ENCODE data around the gene DLGAP3. TPM values are rescaled to one million over a fixed set of nuclear protein-coding genes. Genes with fewer than 3 reads are reported as not detected.

Gene DLGAP3
- polyA plus RNA-seq, 4 donors, result 2.0 to 3.0 (median 2.4) TPM

DNA sequence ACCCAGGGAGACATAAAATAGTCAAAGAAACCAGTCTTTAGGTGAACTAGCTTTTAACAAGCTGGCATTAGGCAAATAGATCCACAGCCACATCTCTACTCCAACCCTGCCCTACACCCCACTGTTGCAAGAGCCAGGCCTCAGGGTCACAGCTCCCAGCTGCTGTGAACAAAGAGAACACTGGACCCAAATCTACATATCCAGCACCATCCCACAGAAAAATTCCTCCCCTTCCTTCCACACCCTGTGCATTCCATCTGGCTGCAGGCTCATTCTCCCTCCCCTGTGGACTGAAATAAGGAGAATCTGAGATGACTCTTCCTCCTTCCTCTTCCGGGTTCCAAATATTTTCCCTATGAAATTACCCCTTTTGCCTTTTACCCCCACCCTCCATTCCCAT, 23.2 kb downstream of the DLGAP3 start:
- no peak for DNase-seq (ENCODE audit: low read depth in 4 of 4, low spot score in 3 of 4)

DNA sequence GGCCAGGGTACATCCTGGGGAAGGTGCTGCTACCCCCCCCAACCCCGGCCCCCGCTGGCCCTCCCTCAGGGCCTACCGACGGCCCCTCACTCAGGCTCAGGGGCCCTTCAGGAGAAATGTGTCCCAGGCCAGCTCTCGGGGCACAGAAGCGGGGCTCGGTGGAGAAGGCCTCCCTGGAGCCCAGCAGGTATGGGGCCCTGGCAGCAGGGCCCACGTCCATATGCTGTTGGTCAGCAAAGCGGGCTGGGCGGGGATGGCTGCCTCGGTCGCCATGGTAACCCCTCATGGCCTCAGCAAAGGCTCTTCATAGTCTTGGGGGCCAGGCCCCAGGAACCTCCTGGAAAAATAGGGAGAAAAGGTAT, 24.4 kb downstream of the DLGAP3 start:
- DNase-seq (ENCODE audit: low read depth in 4 of 4, low spot score in 3 of 4), result no peak

DNA sequence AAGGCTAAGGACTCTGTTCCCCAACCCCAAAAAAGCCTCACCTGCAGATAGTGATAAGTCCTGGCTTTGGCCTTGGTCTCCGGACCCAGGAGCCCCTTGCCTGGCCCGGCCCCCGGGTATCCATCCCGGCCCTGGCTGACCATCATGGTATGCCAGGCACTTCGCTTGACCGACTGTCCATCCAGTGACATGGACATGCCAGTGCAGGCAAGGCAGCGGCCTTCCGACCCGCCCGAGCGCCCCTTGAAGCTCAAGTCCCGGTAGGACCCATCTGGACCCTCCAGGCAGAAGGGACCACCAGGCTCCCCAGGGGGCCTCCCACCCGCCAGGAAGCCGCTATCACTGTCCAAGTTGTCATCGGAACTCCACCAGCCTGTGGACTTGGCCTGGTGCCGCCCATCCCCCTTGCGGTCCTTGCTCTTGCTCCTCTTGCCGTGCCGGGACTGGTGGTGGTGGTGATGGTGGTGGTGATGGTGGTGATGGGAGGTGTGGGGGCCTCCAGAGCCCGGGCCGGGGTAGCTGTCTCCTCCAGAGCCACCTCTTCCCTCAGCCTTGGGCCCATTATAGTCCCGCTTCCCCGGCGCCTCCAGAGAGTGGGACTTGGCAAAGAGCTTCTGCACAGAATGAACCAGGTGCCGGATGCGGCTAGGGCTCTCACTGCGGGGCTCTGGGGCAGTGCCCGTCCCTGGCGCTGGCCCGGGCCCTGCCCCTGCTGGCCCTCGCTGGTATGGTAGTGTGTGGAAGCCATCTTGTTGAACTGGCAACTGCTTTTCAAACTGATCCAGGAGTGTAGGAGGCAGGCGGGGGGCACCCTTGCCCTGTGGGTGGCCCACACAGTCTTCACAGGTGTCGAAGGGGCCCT, 25.0 kb downstream of the DLGAP3 start:
- no peak for DNase-seq (ENCODE audit: low read depth in 4 of 4, low spot score in 3 of 4)

DNA sequence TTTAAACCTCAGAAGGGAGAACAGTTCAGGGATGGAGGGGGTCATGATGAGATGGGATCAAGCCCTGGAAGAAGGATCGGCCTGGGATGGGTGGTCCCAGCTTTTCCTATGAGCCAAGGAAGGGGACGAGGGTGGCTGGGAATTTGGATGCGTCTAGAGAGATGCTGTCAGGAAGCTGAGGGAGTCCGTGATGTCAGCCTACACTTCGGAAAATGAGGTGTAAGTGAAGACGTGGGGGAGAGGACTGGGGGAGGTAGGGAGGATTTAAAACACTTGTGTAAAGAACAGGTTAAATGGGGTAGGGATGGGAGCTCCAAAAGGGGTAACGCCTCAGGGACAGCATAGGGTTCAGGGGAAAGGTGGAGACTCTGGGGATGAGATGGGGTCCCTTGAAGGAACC, 27.5 kb downstream of the DLGAP3 start:
- DNase-seq (ENCODE audit: low read depth in 4 of 4, low spot score in 3 of 4), result no peak

DNA sequence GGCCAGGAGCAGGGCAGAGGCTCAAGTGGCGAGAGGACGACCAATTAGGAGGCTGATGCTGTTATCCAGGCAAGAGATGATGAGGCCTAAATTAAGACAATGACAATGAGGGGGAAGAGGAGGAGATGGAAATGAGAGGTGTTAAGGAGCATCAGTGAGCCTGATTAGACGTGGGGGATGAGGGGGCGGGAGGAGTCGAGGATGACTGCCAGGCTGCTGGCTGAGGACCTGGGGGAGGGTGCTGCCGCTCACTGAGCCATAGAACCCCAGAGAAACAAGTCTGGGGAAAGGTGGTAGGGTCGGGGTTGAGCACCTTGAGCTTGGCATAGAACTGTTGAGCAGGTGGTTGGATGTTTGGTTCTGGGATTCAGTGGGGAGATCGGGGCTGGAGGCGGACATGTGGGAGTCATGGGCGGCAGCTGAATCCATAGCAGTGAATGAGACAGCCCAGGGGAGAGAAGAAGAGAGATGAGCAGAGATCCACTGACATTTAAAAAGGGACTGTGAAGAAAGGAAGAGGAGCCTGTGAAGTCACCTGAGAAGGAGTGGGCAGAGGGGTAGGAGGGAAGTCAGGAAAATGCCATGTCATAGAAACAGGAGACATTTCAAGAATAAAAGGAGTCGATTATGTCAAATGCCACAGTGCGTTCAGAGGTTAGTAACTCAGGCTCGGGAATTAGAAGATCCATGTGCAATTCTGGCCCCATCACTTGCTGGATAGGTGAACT, 28.5 kb downstream of the DLGAP3 start:
- DNase-seq (ENCODE audit: low read depth in 4 of 4, low spot score in 3 of 4), result no peak

DNA sequence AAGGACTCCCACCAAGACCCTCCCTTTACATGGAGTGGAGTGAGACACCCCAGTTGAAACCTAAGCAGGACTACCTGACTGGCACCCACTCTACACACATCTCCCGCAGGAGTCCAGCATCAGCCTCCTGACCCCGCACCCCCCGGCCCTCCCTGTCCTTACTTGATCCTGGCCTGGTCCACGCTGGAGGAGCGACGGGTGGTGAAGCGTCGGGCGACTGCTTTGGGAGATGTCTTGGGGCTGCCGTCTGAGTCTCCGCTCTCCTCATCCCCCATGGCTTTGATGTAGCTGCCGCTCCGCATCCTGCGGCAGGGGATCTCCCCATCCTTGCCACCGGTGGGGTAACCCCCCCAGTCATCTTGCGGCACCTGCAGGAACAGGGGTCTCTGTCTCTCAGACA, 29.5 kb downstream of the DLGAP3 start:
- no peak for DNase-seq (ENCODE audit: low read depth in 4 of 4, low spot score in 3 of 4)

DNA sequence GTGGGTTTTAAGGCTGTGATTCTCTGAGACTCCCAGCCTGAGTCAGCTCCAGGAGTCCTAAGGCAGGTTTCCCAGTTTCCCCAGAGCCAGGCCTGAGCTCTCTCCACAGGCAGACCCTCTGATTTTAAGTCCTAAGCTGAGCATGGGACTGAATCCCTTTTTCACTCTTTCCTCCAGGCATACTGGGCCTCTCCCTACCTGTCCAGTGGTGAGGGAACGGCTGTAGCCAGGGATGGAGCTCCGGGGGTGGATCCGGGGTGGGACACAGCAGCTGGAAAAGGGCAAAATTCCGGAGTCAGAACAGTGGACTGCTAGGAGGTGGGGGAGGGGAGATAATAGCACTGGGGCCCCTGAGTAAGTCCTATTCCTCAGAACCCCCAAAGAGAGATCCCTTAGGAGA, 30.0 kb downstream of the DLGAP3 start:
- no peak for DNase-seq (ENCODE audit: low read depth in 4 of 4, low spot score in 3 of 4)

DNA sequence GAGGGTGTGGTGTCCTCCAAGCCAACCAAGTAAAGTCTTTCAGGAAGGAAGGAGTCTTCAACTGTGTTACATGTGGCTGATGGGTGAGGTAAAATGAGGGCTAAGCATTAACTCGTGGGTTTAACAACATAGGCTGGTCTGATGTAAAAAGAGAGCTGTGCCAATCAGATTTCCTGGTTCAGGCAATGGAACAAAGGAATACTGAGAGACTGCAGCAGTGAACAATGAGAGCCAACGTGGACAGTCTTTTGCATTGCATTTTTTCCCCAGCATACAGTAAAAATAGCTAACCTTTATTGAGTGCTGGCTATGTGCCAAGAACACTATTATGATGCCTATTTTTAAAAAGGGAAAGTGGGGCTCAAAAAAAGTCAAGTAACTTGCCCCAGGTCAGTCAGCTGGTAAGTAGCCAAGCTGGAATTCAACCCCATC, 31.1 kb downstream of the DLGAP3 start:
- DNase-seq (ENCODE audit: low read depth in 4 of 4, low spot score in 3 of 4), result no peak

DNA sequence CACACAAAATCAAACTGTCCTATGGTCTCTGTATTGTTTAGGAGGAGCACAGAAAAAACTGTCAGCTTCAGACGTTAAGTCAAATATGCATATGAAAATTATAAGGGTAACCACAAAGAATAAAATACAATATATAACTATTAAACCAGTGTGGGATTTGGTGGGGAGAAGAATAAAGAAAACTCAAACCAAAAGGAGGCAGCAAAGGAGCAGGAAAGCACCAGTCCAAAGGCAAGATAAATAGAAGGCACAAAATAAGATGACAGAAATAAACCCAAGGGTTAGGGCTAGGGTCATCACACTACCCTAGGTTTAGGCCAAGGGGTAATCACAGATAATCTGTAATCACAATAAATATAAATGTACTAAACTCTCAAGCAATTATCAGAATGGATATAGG, 32.8 kb downstream of the DLGAP3 start:
- no peak for DNase-seq (ENCODE audit: low read depth in 4 of 4, low spot score in 3 of 4)

DNA sequence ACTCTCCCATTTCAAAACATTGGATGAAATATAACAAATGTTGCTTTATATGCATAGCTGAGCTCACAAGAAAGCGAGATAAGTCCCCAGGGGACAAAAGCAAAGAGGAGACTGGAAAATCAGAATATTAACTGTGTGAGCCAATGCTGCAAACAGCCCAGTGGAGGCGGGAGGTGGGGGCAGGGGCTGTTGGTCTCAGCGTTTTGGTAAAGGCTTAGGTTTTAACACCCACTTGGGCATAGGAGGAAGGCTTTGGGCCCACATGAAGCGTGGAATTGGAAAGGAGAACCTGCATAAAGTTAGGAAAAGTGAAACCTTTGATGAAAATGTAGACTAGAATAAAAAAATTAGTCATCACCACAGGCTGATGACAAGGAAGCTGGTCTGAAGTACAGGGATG, 39.7 kb downstream of the DLGAP3 start:
- DNase-seq (ENCODE audit: low read depth in 4 of 4, low spot score in 3 of 4), result no peak

DNA sequence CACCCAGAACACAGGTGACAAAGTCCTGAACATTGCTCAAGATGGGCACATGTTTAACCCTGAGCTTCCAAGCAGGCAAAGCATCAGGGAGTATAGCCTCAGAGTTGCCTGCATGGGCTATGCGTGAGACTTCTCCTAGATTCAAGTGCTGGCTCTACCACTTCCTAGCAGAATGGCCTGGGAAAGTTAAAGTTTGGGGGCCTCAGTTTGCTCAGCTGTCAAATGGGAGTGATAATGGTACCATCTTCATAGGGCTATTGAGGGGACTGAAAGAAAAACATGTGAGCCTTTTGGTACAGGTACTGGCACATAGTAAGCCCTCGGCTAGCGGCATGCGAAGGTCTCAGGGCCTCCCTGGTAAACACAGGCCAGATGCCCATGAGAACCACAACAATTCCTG, 41.9 kb downstream of the DLGAP3 start:
- DNase-seq (ENCODE audit: low read depth in 4 of 4, low spot score in 3 of 4), result no peak

DNA sequence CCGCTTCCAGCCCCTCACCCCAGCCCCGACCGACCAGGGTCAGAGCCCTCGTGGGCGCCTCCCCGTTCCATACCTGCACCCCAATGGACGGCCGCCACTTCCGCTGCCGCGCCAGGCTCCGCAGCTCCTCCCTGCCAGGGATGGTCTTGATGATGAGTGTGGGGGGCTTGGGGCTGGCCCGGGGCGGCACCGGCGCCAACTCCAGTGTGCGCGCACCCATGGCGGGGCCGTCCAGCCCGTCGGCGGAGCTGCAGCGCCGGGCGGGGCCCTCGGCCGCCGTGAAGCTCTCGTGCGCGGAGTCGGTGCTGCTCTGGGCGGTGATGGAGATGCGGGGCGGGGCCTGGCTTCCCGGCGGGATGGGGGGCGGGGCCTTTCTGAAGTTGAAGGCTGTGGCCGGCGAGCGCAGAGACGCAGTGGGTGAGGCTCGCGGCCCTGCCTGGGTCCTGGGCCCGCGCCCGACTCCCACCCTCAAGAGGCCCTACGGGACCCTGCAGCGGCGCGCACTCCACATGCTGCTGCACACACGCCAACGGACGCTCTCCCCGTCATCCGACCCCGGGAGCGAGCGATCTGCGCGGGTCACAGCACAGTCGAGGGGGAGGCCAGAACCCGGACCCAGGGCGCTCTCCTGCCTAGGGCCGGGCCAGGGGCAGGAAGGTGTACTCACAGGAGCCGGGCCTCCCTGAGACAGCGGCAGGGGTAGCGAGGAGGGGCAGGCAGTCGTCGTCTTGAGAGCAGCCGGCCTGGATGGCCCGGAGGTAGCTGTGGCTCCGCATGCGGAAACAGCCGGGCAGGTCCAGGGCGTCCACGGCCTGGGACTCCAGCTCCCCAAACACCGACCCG, 43.8 kb downstream of the DLGAP3 start:
- DNase-seq (ENCODE audit: low read depth in 4 of 4, low spot score in 3 of 4), result no peak

DNA sequence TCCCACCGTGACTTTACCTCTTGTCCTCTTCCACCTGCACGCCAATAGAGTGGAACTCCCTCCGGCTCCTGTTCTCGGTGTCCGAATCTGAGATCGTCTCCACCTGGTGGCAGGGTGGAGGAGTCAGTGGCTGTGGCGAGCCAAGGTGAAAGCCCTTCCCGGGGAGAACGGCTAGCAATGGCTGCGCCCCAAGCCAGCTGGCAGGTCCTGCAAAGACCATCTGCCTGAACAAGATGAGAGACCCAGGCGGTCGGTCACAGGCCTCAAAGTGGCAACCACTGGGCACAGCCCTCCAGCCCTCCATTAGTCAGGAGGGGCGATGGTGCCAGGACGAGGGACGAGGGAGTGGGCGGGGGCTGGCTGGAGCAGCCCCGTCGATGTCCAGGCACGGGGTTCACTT, 44.5 kb downstream of the DLGAP3 start:
- no peak for DNase-seq (ENCODE audit: low read depth in 4 of 4, low spot score in 3 of 4)

DNA sequence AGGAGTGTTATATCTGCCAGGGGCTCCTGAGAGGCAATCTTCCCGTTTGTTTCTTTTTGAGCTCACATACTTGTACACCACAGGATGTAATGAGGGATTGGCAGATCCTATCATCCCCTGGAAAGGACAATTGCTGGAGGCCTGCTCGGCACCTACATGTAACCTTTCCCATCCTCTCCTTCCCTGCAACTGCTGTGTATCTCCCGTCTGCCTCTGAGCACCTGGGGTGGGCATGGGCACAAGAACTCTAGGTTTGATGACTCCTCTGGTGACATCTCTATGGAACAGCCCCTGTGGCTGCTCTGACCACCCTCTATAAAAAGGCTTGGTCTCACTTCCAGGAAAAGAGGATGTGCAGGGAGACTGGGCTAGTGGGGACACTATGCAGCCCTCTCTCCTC, 44.9 kb downstream of the DLGAP3 start:
- DNase-seq (ENCODE audit: low read depth in 4 of 4, low spot score in 3 of 4), result no peak

DNA sequence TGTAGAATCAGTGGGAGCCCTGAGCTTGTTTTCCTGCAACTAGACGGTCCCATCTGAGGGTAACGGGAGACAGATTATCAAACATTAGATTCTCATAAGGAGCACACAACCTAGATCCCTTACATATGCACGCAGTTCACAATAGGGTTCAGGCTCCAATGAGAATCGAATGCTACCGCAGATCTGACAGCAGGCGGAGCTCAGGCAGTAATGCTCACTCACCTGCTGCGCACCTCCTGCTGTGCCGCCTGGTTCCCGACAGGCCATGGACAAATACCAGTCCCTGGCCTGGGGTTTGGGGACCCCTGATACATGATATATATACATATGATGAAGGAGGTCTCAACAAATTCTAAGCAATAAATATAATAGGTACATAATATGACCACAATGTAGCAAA, 50.2 kb downstream of the DLGAP3 start:
- no peak for DNase-seq (ENCODE audit: low read depth in 4 of 4, low spot score in 3 of 4)

DNA sequence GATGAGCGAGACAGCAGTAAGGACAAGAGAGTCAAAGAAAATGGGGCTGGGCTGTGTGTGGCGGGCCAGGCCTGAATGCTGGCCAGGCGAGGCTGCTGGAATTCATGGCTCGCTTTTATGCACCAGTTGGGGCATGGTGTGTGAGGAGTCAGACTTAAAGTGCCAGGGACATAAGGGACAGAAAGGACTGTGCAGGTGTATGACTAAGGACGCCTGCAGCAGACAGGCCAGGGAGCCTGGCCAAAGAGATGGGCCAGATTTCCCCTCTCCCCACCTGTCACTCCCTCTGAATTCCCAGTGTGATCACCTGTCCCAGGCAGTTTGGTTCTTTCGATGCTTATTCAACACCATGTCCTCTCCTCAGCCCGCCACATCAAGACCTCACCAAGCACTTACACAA, 53.0 kb downstream of the DLGAP3 start:
- DNase-seq (ENCODE audit: low read depth in 4 of 4, low spot score in 3 of 4), result no peak

DNA sequence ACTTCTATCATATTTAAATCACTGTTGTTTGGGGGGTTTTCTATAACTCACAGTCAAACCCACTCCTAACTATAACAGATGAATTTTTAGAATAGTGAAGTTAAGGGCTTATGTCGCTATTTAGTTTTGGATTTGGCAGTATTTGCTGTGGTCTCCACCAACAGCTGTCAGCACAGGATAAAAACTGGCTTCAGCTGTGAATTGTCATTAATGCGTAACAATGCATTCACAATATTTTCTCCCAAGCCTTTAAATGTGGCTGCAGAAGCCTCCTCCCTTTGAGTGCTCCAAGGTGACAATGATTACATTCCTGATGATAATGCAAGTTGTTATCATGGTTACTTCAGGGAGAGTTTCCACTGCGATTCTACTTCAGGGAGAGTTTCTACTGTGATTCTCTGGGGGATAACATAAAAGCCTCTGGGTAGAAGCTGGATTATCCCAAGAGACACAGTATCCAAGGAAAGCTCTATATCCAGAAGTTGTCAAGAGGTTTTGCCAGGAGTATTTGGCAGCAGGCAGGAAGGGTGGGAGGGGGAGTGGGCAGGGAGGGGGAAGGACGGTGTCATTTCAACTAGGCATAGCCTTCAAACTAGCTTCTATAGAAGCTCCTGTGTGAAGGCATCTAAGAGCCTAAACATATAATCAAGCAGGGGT, 55.0 kb downstream of the DLGAP3 start:
- no peak for DNase-seq (ENCODE audit: low read depth in 4 of 4, low spot score in 3 of 4)

DNA sequence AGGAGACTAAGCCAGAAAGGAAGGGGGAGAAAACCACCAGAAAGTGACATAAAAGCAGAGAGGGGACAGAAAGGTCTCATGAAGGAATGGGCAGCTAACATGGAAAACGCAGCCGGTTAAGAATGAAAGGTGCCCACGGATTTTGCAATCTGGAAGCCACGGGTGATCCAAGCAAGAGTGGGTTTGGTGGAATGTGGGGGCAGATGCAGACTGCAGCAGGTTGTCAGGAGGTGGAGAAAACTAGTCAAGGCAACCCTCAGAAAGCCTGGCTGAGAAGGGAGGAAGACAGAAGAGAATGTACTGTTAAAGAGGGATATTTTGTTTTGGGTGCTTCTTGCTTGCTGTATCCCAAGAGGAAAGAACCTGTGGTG, 57.3 kb downstream of the DLGAP3 start:
- no peak for DNase-seq (ENCODE audit: low read depth in 4 of 4, low spot score in 3 of 4)

DNA sequence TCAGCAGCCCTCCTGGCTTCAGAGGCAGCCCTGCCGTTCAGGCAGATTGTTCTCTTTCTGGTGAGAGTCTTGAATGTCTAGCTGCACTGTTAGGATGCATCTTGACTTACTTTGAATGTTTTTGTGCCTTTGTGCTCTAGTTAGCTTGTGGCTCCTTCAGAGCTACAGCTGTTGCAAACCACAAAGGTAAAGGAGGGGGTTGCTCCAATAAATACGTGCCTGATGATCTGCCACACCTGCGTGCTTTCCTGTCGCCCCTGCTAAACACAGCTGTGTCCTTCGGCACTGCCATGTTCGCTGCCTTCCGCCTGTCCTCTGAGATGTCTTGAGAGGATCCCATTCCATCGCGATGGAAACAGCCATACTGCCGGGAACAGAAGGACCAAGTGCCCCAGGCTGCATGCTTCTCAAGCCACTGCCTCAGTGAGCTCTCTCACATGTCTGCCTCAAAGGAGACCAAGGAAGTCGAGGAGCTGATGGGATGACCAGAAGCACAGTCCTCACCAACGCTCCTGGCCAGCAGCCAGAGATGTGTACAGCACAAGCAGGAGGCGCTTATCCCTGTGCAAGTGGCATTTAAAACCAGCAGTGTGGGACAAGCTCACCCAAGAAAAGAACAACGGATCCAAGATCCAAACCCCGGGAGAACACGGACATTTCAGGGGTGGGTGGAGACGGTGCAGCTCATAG, 57.9 kb downstream of the DLGAP3 start:
- no peak for DNase-seq (ENCODE audit: low read depth in 4 of 4, low spot score in 3 of 4)

DNA sequence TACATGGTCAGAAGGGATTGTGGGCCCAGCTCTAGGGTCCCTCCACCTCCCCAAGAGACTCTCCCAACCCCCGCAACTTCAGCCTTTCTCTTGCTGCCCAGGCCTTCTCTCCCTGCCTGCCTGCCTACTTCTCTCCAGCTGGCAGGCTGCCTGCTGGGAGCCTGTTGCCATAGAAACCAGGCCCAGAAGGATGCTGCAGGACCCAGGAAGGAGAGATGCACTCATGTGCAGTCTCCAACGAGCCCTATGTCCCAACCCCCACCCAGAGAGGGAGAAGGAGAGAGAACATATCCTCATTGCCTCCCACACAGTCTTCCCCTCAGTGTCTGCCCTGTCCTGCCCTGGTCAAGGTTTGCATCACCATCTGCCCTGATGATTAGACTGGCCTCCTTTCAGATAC, 59.1 kb downstream of the DLGAP3 start:
- no peak for DNase-seq (ENCODE audit: low read depth in 4 of 4, low spot score in 3 of 4)
